ENCODE data around the gene PPM1H.
"Not testable (repeated sequence)": the region's sequence is repeated elsewhere in the genome, so short reads cannot be mapped to it uniquely, and the experiment has no call there.

Gene PPM1H

DNA sequence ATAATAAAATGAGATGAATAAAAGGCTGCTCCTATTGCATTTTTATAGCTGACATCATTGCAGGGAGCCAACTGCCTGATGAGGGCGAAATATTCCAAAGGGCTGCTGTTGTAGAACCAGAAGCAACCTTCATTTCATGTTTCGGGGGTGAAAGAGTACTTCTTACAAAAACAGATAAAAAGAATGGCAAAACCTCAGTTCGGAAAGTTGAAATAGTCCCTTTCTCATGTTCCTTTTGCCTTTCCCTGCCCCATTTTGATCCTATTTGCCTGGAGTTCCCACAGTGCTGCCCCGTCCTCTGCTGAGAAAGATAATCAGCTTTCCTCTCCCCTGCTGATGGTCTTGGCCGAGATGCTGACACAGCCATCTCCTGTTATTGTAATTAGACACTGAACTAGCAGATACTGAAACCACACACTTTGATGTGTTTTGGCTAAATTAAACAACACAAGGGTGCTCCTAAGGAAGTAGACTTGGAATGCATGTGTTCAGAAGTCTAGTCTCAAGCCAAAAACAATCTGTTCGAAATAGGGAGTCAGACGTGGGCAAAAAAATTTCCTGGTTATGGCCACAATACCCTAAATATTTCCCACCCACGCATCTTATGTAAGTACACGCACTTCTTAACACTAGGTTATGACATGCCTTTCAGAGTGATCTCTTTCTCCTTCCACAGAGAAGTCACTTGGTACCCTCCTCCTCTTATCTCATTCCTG, 117.2 kb downstream of the PPM1H start:
- H3K4me3 ChIP-seq (ENCODE audit: low read depth, low read length) = no peak overlapping the region
- TF ChIP-seq CTCF (IDR thresholded peaks at IDR 0.05; ENCODE audit: borderline replicate concordance, insufficient read depth, low read depth, low read length) = no peak

GRCh38 chr12:62814243-62814642, 120.7 kb downstream of the PPM1H start:
- H3K4me3 ChIP-seq (ENCODE audit: low read depth, low read length) = no peak overlapping the region
- no peak for TF ChIP-seq CTCF (IDR thresholded peaks at IDR 0.05; ENCODE audit: borderline replicate concordance, insufficient read depth, low read depth, low read length)

DNA sequence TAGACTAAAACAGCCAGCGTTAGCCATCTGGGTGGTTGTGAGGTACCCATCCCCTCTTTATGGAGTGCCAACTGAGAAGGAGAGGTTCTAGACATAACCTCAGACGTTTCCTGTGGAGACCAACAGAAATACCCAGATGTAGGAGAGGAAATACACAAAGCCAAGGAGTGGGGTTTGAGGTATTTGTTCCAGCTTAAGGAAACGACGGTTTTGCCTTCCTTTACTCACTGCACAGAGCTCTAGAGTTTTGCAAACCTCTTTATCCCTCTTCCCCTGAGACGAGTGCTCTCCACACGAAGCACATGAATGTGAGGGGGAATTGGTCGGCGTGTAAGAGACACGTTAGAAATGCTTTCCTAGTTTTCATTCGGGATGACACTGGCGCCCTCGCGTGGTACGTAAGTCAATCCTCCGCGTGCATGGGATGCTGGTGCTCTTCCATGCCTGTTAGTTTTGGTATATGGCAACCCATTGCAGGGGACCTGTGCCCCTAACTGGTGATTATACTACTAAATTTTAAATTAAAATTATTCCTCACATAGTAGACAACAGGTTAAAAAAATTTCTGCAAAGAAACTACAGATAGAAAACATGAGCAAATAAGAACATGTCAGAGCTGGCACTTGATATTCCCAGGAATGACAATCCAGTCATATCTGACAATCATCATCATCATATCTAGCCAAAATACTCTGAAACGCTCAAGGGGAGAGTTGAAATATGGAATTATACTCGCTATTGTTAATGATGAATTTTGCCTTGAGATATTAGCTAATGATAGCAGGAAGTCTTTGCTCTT, 121.7 kb downstream of the PPM1H start:
- H3K4me3 ChIP-seq (ENCODE audit: low read depth, low read length) = peak overlapping the region; percentile 21
- TF ChIP-seq CTCF (IDR thresholded peaks at IDR 0.05; ENCODE audit: borderline replicate concordance, insufficient read depth, low read depth, low read length) = peak; percentile 73

DNA sequence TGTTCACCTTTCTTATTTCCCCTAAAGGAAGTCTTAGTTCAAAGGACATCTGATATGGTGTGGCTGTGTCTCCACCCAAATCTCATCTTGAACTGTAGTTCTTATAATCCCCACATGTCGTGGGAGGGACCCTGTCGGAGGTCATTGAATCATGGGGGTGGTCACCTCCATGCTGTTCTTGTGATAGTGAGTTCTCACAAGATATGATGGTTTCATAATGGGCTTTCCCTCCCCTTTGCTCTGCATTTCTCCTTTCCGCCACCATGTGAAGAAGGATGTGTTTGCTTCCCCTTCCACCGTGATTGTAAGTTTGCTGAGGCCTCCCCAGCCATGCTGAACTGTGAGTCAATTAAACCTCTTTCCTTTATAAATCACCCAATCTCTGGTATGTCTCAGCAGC, 123.5 kb downstream of the PPM1H start:
- H3K4me3 ChIP-seq (ENCODE audit: low read depth, low read length) = not testable (repeated sequence)

- H3K4me3 ChIP-seq (ENCODE audit: low read depth, low read length) = no peak overlapping the region
- no peak for TF ChIP-seq CTCF (IDR thresholded peaks at IDR 0.05; ENCODE audit: borderline replicate concordance, insufficient read depth, low read depth, low read length)
These were observed 126.6 kb downstream of the PPM1H start for GRCh38 chr12:62808166-62808879.

GRCh38 chr12:62806893-62807292, 128.1 kb downstream of the PPM1H start:
- H3K4me3 ChIP-seq (ENCODE audit: low read depth, low read length) = no peak overlapping the region
- TF ChIP-seq CTCF (IDR thresholded peaks at IDR 0.05; ENCODE audit: borderline replicate concordance, insufficient read depth, low read depth, low read length) = no peak

DNA sequence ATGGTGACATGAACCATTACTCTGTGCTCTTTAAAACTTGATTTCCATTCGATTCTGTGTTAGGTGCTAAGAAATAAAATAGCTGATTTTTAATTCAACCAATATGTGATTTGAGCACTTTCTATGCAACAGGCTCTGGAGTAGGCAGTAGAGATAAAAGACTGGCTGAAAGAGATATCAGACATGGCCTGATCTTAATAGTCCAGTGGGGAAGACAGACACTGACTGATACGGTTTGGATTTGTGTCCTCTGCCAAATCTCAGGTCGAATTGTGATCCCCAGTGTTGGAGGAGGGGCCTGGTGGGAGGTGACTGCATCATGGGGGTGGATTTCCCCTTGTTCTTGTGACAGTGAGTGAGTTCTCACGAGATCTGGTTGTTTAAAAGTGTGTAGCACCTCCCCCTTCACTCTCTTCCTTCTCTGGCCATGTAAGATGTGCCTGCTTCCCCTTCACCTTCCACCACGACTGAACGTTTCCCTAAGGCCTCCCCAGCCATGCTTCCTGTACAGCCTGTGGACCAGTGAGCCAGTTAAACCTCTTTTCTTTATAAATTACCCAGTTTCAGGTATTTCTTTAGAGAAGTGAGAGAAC, 128.6 kb downstream of the PPM1H start:
- TF ChIP-seq CTCF (IDR thresholded peaks at IDR 0.05; ENCODE audit: borderline replicate concordance, insufficient read depth, low read depth, low read length) = no peak
- H3K4me3 ChIP-seq (ENCODE audit: low read depth, low read length) = no peak overlapping the region

Data from GM12875 (cell line).